Activated T-cell treated with anti-CD3 and anti-CD28 coated beads for 48 hours (primary cell): ENCODE measurements around the gene KL.

Experiments
- DNase-seq: peaks from one replicate; pipeline ENCODE4 v3.0.0-alpha.2; 2020; ENCODE audit warnings: low read depth

Gene KL

GRCh38 chr13:33081666-33082065 lies 65.4 kb downstream of the KL start:
- no peak for DNase-seq

DNA sequence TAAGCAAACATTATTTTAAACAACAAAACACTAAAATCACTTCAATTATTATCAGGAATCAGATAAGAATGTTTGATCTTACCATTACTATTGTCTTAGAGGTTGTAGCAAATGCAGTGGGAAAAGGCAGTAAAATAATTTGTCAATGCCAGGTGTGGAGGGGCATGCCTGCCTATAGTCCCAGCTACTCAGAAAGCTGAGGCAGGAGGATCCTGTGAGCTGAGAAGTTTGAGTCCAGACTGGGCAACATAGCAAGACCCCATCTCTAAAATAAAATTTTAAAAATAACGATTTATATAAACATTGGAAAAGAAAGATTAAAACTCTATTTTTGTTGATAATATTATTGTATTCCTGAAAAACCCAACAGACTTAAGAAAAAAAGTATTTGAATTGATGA lies 66.8 kb downstream of the KL start:
- DNase-seq: no peak

GRCh38 chr13:33087091-33087490 lies 70.9 kb downstream of the KL start:
- DNase-seq: no peak

GRCh38 chr13:33087790-33088189 lies 71.6 kb downstream of the KL start:
- no peak for DNase-seq

DNA sequence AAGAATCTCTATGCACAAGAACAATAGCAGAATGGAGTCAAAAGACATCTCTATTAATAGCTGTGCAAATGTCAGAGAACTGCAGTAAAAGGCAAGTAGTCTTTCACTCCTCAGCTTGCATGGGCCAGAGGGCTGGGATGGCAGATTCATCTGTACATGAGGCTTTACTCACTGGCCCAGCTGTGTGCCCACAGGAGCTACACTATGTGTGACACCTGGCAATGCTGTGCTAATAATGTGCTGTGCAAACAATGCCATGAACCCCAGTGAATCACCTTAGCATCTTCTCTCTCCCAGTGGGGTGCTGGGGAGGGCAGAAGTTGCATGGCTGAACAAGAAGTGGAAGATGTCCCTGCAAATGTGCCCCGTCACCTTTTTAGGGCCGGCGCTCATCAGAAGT lies 73.1 kb downstream of the KL start:
- DNase-seq: no peak

DNA sequence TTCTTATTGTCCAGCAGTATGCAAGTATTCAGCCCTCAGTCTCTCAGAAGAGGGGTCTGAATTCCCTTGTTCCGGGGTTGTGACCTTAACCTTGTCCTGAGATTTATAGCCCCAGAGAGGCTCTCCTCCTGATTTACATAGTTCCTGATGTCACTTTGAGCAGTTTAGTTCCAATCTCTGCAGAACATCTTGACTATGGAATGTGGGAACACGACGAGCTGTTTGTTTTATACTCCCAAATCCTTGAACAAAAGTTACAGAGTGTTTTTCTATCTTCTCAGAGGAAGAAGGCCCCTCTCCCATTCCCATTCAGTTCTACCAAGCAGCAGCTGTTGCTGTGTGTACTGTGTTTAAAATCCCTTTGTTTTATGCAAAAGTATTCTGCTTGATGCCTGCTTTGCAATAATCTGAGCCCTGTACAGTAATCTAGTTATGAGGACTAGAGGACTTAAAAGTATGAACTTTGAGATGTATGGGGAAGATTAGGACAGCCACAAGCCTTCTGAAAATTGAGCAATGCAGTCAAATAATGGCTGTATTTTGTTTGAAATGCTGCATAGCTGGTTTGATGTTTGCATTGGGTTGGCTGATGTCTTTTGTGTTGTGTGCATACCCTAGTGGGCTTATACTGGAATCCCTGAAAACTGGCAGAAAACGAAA lies 74.7 kb downstream of the KL start:
- no peak for DNase-seq

DNA sequence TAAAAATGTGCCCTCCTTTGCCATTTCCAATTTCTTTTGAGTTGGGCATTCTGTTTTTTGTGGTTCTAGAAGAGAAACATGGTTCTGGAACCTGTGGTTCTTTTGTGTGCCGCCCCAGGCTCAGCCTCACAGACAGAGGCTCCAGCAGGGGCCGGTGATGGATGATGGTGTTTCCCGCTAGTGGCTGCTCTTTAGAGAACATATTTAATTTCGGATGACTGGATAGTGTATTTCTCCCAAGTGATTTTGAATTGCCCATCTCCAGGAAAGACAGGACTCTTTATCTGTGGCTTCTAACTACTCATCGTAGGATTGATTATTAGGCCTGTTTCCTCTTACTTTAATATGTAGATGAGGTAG lies 75.2 kb downstream of the KL start:
- no peak for DNase-seq

GRCh38 chr13:33092073-33092987 lies 76.1 kb downstream of the KL start:
- DNase-seq: no peak

- DNase-seq: no peak
Measured at GRCh38 chr13:33096886-33097605, 80.8 kb downstream of the KL start.

- no peak for DNase-seq
Measured at GRCh38 chr13:33099860-33100259, 83.6 kb downstream of the KL start.

- DNase-seq: no peak
Measured at GRCh38 chr13:33100886-33101285, 84.7 kb downstream of the KL start.

DNA sequence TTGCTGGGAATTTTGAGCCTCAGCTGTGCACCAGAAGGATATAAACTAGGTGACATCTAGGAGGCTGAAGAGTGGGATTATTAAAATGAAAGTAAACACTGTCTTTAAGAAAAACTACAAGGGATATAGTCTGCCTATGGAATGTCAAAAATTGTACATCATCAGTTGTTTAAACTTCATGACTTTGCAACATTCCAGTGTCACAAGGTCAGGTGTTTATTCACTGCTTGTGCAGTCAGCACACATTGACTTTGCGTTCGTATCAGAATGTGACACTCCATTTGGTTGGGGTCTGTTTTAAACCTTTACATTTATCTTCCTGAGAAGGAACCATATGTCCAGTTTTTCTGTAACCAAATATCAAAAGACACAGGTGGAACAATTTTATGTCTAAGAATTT lies 85.6 kb downstream of the KL start:
- DNase-seq: no peak

DNA sequence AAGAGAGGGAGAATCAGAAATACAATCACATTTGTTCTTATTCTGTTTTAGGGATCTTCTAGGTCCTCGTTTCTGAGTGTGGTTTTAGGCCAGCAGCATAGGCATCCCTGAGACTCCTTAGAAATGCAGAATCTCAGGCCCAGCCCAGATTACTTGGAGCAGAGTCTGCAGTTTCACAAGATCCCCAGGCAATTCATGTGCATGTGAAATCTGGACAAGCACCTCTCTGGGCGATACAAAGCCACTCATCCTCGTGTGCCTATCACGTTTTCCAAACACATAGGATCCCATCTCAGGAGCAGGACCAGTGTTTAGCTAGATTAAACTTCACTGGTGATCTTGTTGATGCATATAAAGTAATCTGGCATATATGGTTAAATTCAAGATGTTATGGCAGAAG lies 87.2 kb downstream of the KL start:
- no peak for DNase-seq

GRCh38 chr13:33105387-33106005 lies 89.3 kb downstream of the KL start:
- no peak for DNase-seq

DNA sequence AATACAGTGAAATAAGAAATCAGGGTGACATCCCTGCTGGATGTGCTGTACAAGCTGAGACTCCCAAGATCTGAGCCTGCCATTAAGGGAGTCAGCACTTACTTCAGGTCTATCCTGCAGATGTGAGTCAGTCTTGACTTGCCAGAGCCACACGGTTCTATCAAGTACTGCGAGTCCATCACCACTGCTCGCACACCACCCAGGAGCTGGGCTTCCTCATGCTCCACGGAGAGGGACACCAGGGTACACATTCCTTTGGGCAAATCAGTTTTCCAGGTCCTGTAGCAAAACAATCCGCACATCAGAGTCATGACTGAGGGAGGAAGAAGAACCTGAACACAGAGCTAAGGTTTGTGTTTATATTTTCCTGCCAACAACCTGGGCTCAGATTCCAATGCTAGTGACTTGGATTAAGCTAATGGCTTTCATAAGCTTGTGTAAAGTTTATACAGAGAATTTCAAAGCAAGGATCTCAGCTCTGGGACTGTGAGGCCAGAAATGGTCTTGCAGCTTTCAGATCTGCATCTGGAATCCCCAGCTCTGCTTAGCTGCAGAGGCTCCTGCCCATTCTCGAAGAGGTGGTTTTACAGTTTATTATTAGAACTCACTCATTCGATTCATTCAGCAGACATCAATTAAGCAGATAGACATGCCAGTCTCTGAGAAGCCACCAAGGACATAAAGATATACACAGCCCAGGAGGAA lies 90.6 kb downstream of the KL start:
- DNase-seq: no peak

DNA sequence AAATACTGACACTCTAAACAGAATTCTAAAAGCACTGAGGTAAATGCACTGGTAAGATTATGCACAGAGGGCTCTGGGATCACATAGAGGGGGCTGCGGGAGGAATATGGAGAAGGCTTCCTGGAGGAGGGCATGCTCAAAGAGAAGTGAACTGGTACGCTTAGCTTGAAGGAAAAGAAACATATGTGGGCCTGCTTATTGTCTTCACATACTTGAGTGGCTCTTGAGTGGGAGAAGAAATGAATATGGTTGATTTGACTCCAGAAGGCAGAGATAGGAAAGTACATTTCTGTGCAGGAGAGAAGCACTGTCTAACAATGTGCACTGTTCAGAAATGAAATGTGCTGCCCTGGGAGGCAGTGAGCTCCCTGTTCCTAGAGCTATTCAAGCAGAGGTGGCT lies 91.1 kb downstream of the KL start:
- no peak for DNase-seq

- no peak for DNase-seq
Measured at GRCh38 chr13:33108620-33109019, 92.4 kb downstream of the KL start.

DNA sequence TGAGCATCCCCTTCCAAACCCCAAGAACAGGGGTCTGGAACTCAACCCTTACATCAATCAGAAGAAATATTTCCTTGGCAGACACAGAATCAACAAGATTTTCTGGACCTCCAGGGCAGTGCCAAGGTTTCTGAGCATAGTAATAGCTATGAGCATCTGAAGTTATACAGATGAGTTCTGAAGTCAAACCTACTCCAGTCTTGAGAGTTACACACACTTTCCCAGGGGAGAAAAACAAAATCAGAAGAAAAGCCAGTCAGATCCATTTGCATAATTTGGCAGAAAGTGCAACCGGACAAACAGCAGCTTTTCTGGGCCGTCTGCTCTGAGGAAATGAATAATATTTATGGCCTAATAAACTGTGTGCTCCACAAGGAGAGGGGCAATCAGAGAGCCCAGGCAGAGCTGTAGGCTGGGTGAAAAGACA lies 93.1 kb downstream of the KL start:
- DNase-seq: no peak

- no peak for DNase-seq
Measured at GRCh38 chr13:33109801-33110200, 93.6 kb downstream of the KL start.

- DNase-seq: no peak
Measured at GRCh38 chr13:33110386-33110712, 94.1 kb downstream of the KL start.

- no peak for DNase-seq
Measured at GRCh38 chr13:33110713-33111413, 94.6 kb downstream of the KL start.
